HG02763 (cell line): Measurements from ENCODE around the gene AIRE.

Experiments used
- ATAC-seq: cut with Tn5 transposase; IDR thresholded peaks from one replicate; pipeline ENCODE4 v1.9.1; 2021; ENCODE audit warnings: mild to moderate bottlenecking, moderate library complexity; ENCODE audit not compliant: unreplicated experiment

The AIRE gene

DNA sequence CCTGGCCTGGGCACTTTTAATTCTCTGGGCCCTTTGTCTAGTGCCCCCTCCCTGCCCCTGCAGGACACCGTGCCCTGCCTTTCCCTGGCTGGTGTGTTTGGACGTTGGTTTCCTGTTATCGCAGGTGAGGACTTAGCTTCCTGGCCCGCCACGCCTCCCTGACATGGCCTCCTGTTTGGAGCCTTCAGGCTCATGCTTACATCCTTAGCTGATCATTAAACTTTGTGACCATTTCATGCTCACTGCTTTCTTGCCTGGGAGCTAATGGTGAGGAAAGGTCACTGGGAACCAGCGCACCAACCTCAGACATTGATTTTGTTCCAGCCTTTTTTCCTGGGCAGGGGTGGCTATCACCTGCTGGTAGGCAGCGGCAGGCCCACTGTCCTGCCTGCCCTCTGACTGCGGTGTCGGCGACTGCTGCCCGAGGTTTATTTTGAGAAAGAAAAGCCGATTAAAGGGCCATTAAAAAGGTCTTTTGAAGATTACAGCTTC, 17.9 kb downstream of the AIRE start:
- ATAC-seq: no peak

DNA sequence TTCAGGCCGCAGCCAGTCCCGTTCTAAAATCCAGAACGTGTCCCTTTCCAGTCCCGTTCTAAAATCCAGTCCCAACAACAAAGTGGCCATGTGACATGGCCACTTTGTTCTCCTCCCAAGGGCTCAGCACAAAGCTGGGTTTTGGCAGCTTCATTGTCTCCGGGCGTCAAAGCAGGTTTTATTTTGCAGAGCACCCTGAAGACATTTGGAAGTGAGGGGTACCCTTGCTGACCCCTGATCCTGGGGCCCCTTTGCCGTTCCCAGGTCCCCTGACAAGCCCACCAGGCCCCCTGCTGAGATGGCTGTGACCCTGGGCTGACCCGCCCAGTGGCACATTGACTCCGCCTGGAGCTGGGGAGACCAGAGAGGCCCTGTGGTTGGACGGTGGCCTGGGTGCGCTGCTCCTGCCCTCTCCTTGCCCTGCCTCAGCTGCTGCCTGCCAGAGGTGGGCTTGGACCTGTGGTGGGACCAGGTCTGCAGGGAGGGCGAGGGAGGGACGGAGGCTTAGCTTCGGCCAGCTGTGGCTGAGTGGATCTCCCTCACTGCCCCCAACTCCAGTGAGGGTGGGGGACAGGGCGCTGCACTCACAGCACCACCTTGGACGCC, 18.4 kb downstream of the AIRE start:
- ATAC-seq: no peak

DNA sequence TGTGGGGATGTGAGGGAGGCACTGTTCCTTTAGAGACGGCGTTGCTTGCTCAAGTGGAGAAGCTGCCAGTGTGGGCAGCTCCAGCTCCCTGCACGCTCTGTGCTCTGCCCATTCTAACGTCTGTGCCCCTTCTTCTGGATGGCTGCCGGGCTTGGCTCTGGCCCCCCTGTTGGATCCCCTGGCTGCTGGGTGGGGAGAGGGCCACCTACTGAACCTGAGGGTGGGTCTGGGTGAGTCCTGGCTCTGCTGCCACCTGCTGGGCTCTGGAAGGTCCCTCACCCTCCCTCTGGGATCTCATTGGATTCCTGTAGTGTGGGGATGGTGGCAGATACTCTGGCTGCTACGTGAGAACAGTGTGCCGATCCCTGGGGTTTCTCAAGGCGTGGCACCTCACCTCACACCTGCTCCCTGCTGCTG, 19.2 kb downstream of the AIRE start:
- ATAC-seq: no peak

GRCh38 chr21:44305691-44306090, 20.0 kb downstream of the AIRE start:
- ATAC-seq: no peak

GRCh38 chr21:44306936-44307704, 21.4 kb downstream of the AIRE start:
- ATAC-seq: no peak

DNA sequence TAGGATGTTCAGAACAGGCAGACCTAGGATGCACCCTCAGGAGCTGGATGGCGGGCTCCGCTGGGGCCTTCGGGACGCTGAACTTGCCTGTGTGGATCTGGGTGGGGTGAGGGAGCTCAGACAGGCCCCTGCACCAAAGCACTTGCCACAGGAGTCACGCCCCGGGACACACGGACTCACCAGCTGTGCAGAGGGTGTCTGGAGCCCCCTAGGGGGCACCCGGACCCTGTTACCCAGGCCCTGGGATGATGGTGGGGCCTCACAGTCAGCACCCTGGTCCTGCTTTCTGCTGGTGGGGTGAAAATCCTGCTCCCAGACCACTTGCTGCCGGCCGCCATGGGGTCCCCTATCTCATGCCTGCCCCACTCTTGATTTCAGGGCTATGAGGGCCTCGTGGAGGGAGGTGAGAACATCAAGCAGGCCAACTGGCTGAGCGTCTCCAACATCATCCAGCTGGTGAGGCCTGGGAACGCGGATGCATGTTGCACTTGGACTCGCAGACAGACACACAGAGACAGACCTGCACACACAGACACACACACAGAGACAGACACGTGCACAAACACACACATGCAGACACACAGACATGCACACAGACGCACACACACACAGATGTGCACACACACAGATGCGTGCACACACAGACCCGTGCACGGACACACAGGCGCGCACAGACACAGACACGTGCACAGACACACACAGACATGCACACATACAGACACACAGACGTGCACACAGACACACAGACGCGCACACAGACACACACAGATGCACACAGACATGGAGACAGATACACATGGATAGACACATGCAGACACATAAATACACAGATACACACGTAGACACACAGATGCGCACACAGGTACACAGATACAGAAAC, 25.2 kb downstream of the AIRE start:
- ATAC-seq: no peak

DNA sequence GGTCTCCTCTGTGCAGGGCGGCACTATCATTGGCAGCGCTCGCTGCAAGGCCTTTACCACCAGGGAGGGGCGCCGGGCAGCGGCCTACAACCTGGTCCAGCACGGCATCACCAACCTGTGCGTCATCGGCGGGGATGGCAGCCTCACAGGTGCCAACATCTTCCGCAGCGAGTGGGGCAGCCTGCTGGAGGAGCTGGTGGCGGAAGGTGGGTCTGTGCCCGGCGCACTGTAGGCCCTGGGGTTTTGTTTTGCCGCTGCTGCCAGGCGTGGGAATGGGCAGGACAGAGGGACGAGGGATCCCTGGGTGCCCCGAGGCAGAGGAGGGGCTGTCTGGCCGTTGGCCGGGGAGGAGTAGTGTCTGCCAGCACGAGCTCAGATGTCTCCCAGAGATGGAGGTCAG, 26.4 kb downstream of the AIRE start:
- no peak for ATAC-seq

GRCh38 chr21:44312716-44313115, 27.0 kb downstream of the AIRE start:
- no peak for ATAC-seq

DNA sequence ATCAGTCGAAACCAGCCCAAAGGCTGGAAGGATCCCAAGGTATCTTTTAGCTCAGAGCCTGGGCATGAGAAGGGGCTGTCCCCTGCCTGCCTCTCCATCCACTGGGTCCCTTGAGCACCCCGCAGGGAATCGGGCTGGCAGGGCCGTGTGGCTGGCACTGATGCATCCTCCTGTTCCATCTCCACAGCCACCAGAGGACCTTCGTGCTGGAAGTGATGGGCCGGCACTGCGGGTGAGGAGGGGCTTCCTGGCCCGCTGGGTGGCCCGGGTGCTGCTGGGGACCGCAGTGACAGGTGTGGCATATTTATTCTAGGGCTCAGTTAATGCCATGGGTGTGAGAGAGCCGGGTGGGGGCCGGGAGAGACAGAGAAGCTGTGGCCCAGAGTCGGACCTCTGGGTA, 27.8 kb downstream of the AIRE start:
- ATAC-seq: no peak

GRCh38 chr21:44314128-44314527, 28.5 kb downstream of the AIRE start:
- no peak for ATAC-seq

DNA sequence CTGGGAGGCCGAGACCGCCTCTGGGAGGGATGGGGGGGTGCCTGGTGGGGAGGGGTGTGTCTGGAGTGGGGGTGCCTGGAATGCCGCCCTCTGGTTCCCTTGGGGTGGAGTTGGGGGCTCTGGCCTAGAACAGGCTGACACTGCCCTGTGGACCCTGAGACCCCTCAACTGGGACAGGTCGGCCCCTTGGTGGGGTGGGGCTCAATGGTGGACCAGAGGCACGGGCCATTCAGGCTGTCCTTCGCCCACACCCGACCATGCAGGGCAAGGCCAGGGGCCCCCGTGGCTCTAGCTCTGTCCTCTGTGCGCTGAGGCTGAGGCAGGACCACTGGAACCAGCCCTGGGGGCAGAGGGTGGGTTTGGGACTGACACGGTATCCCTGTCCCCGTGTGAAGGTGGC, 28.9 kb downstream of the AIRE start:
- ATAC-seq: no peak

GRCh38 chr21:44315691-44316203, 30.1 kb downstream of the AIRE start:
- ATAC-seq: no peak

DNA sequence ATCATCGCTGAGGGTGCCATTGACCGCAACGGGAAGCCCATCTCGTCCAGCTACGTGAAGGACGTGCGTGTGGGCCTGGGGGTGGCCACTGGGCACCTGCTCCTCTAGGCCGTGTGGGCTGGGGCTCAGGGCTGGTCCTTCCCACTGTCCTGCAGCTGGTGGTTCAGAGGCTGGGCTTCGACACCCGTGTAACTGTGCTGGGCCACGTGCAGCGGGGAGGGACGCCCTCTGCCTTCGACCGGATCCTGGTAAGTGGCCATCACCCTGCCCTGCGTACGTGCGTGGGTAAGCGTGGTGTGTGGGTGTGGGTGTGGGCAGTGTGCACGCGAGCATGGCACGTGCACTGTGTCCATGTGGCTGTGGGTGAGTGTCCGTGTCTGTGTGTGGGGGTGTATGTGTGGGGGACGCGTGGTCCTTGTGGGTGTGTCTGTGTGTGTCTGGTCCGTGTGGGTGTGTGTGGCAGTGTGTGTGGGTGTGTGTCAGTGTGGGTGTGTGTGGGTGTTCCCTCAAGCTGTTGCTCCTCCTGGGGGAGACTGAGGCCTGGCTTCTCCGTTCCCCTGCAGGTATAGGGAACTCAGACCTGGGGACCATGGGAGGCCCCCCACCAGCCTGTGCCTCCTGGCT, 30.7 kb downstream of the AIRE start:
- ATAC-seq: no peak

DNA sequence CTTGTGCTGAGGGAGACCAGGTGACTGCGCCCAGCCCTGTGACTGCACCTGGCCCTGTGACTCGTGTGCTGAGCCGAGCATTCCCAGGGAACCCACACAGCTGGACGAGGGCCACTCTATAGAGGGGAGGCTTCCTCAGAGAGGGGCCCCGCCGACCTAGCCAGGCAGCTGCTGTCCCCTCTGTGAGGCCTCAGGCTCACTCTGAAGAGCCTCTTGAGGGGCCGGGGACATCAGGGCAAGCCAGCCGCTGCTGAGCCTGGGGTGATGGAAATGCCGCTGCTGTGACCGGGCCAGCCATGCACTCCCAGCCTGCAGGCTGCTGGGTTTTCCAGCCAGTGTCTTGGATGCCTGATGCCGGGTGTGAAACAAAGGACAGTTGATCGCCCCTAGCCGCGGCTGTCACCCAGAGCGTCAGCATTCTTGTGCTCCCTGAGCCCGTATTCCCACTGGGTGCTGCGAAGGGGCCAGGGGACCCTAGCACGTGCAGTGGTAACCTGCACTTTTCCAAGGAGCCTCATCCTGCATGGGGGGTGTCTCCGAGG, 31.6 kb downstream of the AIRE start:
- ATAC-seq: no peak

DNA sequence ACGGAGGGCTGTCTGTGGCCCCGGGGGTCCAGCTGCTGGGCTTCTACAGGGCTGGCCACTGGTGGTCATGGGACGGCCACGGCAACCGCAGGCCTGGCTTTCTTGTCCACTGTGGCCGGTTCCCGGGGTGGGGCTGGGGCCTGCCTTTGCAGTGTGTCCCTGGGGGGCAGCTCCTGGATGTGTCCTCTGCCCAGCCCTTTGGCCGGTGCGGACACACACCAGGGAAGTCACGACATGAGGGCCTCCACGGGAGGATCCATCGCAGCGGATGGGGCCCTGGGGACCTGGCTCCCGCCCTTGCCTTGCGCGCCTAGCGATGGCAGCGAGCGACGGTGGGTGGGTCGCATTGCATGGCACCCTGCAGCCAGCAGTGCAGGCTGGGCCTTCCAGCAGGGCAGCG, 32.2 kb downstream of the AIRE start:
- no peak for ATAC-seq

GRCh38 chr21:44318489-44319285, 33.0 kb downstream of the AIRE start:
- ATAC-seq: no peak

GRCh38 chr21:44319407-44320065, 33.9 kb downstream of the AIRE start:
- no peak for ATAC-seq

- no peak for ATAC-seq
Observed at GRCh38 chr21:44320847-44321246, 35.2 kb downstream of the AIRE start.

- no peak for ATAC-seq
Observed at GRCh38 chr21:44321846-44322450, 36.3 kb downstream of the AIRE start.
